Activated gamma-delta T cell (primary cell): ENCODE results near the gene ACTN1.
A peak's percentile ranks its signal among the peaks of the same experiment; 100 is the strongest.
"Not testable (repeated sequence)": the region's sequence is repeated elsewhere in the genome, so short reads cannot be mapped to it uniquely, and the experiment has no call there.

Experiments used
- DNase-seq: peaks from one replicate; lab custom pipeline; 2025; lab: John Stamatoyannopoulos, UW

ACTN1 gene

DNA sequence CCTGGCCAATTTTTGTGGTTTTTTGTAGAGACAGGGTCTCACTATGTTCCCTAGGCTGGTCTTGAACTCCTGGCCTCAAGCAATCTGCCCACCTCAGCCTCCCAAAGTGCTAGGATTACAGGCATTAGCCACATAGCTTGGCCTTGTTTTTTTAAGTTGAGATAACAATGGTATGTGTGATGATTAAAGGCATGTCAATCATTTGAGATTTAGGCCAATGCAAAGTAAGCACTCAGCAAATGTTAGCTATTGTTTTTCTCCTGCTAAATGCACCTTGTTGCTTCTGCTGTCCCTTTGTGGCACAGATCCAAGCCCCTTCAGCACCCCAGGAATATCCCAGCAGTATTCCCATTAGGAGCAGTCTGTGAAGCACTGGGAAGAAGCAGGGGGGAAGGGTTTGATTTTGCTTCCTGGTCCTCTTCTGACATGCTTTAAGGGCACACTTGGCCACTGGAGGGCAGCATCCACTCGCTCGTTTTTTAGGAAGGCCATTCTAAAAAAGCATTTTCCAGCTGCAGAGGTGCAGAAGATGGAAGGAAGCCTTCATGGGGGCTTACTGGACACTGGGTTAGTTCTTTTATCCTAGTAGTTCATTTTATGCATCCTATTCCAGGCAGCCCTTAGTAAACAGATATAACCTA is 116.0 kb downstream of the ACTN1 start:
- no peak for DNase-seq

DNA sequence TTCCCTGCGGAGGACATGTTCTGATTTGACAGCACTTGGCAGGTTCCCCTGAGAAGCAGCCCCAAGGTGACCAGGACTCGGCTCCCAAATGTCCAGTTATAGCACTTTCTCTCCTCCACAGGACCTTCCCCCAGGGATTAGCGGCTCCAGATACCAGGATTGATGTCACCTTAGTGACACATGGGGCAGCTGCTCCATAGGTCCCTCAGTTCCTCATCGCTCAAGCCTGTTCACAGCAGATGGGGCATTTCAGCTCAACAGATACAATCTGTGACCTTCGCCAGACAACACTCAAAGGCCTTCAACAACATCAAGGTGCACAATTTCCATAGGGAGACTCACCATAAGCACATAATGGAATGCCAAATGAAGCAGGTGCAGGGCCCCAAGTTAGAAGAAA is 118.3 kb downstream of the ACTN1 start:
- DNase-seq, result no peak

DNA sequence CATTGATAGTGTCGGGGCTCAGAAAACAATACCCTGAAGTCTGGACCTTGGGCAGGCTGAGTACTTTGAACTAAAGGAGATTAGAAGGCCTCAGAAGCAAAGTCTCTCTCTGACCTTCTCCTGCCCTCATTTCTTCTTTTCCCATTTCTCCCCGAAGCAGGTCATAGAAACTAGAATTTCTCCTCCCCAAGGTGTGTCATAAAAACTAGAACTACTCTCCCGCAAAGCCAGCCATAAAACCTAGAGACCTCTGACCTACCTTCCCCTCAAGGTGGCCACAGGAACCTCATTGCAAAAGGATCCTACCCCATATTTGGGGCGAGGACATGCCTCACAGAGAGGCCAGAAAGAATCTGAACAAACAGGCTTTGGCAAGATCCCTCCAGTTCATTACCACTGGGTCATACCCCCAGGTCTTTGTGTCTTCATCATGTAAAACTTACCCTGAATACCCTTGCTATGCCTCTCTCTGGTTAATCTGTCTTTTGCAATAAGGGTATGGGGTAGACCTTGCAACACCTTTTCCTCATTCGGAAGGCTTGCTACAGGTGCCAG is 121.5 kb downstream of the ACTN1 start:
- DNase-seq, result no peak

- no peak for DNase-seq
Measured at GRCh38 chr14:68856572-68856971, 122.5 kb downstream of the ACTN1 start.

- no peak for DNase-seq
Measured at GRCh38 chr14:68854421-68854820, 124.7 kb downstream of the ACTN1 start.

DNA sequence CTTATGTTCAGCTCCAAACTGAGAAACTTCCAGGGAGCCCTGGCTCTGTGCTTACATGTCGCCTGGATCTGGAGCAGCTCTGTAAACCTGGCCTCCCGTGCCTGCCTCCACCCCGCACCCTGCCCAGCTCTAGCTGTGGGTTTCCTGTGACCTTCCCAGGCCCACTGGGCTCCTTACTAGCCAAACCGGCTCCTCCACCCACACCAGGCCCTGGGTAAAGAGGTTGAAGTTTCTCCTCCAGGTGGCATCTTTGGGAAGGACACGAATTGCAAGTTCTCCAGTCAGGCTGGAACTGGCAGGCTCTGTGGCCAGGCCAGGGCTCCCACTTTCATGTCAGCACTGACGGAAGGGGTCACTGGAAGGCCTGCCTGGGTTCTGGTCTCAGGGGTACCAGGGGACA is 125.4 kb downstream of the ACTN1 start:
- no peak for DNase-seq

GRCh38 chr14:68852493-68852892 is 126.6 kb downstream of the ACTN1 start:
- not testable (repeated sequence) for DNase-seq

GRCh38 chr14:68851078-68851477 is 128.0 kb downstream of the ACTN1 start:
- DNase-seq, result no peak

- no peak for DNase-seq
Measured at GRCh38 chr14:68849416-68849815, 129.7 kb downstream of the ACTN1 start.

DNA sequence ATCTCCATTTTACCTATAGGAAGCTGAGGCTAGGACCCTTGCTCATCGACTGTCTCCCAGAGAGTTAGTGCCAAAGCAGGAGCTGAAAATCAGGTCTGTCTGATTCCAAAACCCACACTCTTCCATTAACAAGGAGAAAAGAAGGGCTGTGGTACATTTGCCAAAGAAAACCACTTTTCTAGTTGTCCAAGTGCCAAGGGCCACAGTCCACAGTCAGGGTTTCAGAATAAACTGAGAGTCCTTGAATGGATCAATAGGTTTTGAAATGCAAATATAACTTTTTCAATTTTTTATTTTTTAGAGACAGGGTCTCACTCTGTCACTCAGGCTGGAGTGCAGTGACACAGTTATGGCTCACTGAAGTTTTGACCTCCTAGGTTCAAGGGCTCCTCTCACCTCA is 130.8 kb downstream of the ACTN1 start:
- no peak for DNase-seq

DNA sequence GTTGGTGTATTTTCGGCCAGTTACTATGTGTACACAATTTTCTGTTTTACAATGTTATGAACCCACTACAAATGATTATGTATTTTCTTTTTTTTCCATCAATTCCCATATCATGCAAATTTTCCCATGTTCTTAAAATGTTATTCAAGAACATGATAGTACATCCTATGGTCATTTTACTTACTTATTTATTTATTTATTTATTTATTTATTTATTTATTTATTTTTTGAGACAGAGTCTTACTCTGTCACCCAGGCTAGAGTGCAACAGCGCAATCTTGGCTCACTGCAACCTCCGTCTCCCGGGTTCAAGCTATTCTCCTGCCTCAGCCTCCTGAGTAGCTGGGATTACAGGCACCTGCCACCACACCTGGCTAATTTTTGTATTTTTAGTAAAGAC is 131.5 kb downstream of the ACTN1 start:
- not testable (repeated sequence) for DNase-seq

- DNase-seq, result no peak
Measured at GRCh38 chr14:68846466-68846865, 132.6 kb downstream of the ACTN1 start.

DNA sequence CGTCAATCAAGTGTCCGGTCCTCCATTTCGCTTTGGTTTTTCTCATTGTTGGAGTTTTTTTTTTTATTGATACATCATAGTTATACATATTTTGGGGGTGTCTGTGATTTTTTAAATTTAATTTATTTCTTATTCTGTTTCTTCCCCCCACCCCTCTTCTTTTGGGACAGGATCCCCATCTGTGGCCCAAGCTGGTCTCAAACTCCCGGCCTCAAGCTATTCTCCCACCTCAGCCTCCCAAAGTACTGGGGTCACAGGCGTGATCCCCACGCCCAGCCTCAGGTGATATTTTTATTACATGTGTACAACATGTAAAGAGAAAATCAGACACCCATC is 134.9 kb downstream of the ACTN1 start:
- no peak for DNase-seq

- peak; percentile 45 for DNase-seq
Measured at GRCh38 chr14:68843471-68844209, 135.5 kb downstream of the ACTN1 start.

DNA sequence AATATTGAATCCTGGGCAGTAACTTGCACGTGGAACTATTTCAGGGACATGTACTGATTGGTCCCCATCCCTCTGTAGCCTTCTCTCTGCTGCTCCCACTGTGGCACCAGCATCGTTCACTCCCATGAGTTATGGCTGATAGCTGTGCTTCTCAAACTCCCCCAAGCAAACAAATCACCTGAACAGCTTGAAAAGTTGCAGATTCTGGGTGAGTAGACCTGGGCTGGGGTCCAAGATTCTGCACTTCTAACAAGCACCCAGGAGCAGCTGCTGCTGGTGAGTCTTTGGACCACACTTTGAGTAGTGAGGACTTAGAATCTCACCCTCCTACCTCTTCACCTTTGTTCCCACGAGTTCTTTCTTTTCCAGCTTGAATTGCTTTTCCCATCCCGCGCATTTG is 136.8 kb downstream of the ACTN1 start:
- no peak for DNase-seq

DNA sequence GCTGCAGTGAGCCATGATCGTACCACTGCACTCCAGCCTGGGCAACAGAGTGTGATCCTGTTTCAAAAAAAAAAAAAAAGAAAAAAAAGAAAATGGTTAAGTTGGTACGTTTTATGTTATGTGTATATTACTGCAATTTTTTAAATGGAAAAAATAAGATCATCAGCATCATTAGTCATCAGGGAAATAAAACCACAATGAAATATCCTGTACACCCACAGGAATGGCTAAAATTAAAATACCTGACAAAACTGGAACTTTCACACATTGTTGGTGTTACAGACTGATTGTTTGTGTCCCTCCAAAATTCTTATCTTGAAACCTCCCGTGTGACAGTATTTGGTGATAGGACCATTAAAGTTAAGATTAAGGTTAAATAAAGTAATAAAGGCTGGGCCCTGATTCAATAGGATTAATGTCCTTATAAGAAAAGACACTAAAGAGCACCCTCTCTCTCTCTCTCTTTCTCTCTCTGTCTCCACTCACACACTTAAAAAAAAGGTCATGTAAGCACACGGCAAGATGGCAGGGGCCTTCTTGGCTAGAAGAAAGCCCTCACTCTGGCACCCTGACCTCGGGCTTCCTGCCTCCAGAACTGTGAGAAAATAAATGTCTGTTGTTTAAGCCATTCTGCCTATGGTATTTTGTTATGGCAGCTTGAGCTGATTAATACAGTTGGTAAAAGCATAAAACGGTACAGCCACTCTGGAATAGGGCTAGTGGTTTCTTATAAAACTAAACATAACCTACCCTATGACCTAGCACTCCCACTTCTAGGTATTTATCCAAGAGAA is 137.9 kb downstream of the ACTN1 start:
- DNase-seq, result no peak

DNA sequence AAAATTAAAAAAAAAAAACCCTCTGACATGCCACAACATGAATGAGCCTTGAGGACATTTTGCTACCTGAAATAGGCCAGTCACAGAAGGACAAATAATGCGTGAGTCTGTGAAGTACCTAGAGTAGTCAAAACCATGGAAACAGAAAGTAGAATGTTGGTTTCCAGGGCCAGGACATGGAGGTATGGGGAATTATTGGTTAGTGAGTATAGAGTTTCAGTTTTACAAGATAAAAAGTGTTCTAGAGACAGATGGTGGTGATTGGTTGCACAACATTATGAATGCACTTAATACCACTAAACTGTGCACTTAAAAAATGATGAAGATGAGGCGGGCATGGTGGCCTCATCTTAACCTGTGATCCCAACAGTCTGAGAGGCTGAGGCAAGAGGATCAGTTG is 138.6 kb downstream of the ACTN1 start:
- DNase-seq, result no peak

GRCh38 chr14:68836082-68836481 is 143.0 kb downstream of the ACTN1 start:
- DNase-seq, result no peak

DNA sequence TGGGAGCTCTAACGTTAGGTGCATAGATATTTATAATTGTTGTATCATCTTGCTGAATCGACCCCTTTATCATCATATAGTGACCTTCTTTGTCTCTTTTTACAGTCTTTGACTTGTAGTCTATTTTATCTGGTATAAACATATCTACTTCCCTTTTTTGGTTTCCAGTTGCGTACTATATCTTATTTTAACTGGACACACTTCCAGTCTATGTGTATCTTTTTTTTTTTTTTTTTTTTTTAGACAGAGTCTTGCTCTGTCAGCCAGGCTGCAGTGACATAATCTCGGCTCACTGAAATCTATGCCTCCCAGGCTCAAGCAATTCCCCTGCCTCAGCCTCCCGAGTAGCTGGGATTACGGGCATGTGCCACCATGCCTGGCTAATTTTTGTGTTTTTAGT is 144.3 kb downstream of the ACTN1 start:
- DNase-seq, result no peak

DNA sequence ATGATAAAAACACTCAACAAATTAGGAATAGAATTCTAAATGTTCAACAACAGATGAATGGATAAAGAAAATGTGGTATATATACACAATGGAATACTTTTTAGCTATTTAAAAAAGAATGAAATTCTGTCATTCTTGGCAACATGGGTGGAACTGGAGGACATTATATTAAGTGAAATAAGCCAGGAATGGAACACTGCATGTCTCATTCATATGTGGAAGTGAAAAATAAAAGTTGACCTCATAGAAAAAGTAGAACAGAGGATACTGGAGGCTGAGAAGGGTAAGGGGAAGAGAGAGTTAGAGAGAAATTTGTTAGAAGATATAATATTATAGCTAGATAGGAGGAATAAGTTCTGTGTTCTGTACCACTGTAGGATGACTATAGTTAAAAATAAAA is 150.4 kb downstream of the ACTN1 start:
- DNase-seq, result no peak

GRCh38 chr14:68825729-68826128 is 153.4 kb downstream of the ACTN1 start:
- DNase-seq, result no peak

GRCh38 chr14:68824517-68825347 is 154.4 kb downstream of the ACTN1 start:
- no peak for DNase-seq
